RWPE2 (cell line): ENCODE measurements around the gene NOC2L.

Source experiments
- ATAC-seq: fragments of 200-7000 bp; cut with Tn5 transposase; 3 replicates; pipeline ENCODE4 v1.9.1; 2021; ENCODE audit warnings: low read depth
- DNase-seq: peaks from one replicate; pipeline ENCODE4 v3.0.0-alpha.2; 2020; ENCODE audit warnings: low spot score
- H3K27ac ChIP-seq: fragments of 450-650 bp; 2 replicates; pipeline ENCODE4 v1.5.1; 2017; ENCODE audit warnings: mild to moderate bottlenecking; ENCODE audit not compliant: poor library complexity, severe bottlenecking
- H3K27me3 ChIP-seq: fragments of 250-450 bp; sonication (Bioruptor Pico); 2 replicates; pipeline ENCODE4 v1.5.1; 2021; ENCODE audit warnings: mild to moderate bottlenecking, moderate library complexity; ENCODE audit not compliant: insufficient read depth, poor library complexity, severe bottlenecking
- H3K36me3 ChIP-seq: fragments of 250-450 bp; sonication (Bioruptor Pico); 2 replicates; pipeline ENCODE4 v1.5.1; 2020; ENCODE audit warnings: low read depth, mild to moderate bottlenecking, moderate library complexity
- H3K4me1 ChIP-seq: fragments of 250-450 bp; sonication (Bioruptor Pico); 2 replicates; pipeline ENCODE4 v1.5.1; 2021; ENCODE audit warnings: mild to moderate bottlenecking, moderate library complexity; ENCODE audit not compliant: insufficient read depth, poor library complexity, severe bottlenecking
- H3K4me3 ChIP-seq: fragments of 250-450 bp; sonication (Bioruptor Pico); 2 replicates; pipeline ENCODE4 v1.5.1; 2021; ENCODE audit warnings: mild to moderate bottlenecking, moderate library complexity; ENCODE audit not compliant: severe bottlenecking
- H3K9me3 ChIP-seq: fragments of 250-450 bp; sonication (Bioruptor Pico); 2 replicates; pipeline ENCODE4 v1.5.1; 2021; ENCODE audit warnings: mild to moderate bottlenecking, moderate library complexity; ENCODE audit not compliant: severe bottlenecking
- TF ChIP-seq, protein P1 (sequence below): fragments of 450-650 bp; IDR thresholded peaks from one replicate; pipeline ENCODE4 v1.5.1; 2017; ENCODE audit warnings: mild to moderate bottlenecking, moderate library complexity; ENCODE audit not compliant: poor library complexity, severe bottlenecking

The NOC2L gene

GRCh38 chr1:931380-932172, 27.5 kb downstream of the NOC2L start:
- TF ChIP-seq, protein P1, sequence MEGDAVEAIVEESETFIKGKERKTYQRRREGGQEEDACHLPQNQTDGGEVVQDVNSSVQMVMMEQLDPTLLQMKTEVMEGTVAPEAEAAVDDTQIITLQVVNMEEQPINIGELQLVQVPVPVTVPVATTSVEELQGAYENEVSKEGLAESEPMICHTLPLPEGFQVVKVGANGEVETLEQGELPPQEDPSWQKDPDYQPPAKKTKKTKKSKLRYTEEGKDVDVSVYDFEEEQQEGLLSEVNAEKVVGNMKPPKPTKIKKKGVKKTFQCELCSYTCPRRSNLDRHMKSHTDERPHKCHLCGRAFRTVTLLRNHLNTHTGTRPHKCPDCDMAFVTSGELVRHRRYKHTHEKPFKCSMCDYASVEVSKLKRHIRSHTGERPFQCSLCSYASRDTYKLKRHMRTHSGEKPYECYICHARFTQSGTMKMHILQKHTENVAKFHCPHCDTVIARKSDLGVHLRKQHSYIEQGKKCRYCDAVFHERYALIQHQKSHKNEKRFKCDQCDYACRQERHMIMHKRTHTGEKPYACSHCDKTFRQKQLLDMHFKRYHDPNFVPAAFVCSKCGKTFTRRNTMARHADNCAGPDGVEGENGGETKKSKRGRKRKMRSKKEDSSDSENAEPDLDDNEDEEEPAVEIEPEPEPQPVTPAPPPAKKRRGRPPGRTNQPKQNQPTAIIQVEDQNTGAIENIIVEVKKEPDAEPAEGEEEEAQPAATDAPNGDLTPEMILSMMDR = no peak
- ATAC-seq (no peak), DNase-seq (no peak)
- no peak overlapping the region for H3K27ac ChIP-seq
- H3K27me3 ChIP-seq = peaks cover 76% of the 10 kb centered on the region
- no peaks in the 10 kb centered on the region for H3K9me3 ChIP-seq
- H3K4me1 ChIP-seq = no peaks in the 10 kb centered on the region
- H3K36me3 ChIP-seq = no peaks in the 10 kb centered on the region
- H3K4me3 ChIP-seq = no peak overlapping the region

DNA sequence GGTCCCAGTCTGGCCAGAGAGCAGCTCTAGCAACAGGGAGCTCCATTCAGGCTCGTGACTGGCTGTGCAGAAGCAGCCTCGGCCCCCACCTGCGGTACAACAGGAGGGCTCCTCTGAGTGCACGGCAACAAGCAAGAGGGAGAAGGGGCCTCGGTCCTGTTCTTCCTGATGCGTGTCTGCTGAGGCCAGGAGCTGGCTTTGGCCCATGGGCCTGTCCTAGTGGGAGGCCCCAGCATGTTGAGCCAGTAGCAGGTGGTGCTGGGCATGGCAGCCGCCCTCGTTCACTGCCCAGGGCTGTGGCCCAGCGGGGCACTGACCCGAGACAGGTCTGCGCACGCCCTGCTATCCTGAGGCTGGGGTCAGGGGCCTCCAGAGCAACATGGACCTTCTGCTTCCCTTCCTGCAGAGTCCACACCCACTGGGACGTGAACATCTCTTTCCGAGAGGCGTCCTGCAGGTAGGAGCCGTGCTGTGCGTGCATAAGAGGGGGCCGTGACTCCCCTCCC, 28.4 kb downstream of the NOC2L start:
- peaks cover 77% of the 10 kb centered on the region for H3K27me3 ChIP-seq
- DNase-seq = no peak
- no peak overlapping the region for H3K4me3 ChIP-seq
- no peak overlapping the region for H3K27ac ChIP-seq
- no peaks in the 10 kb centered on the region for H3K4me1 ChIP-seq
- H3K9me3 ChIP-seq = no peaks in the 10 kb centered on the region
- TF ChIP-seq, protein P1 = no peak
- ATAC-seq = no peak
- no peaks in the 10 kb centered on the region for H3K36me3 ChIP-seq

DNA sequence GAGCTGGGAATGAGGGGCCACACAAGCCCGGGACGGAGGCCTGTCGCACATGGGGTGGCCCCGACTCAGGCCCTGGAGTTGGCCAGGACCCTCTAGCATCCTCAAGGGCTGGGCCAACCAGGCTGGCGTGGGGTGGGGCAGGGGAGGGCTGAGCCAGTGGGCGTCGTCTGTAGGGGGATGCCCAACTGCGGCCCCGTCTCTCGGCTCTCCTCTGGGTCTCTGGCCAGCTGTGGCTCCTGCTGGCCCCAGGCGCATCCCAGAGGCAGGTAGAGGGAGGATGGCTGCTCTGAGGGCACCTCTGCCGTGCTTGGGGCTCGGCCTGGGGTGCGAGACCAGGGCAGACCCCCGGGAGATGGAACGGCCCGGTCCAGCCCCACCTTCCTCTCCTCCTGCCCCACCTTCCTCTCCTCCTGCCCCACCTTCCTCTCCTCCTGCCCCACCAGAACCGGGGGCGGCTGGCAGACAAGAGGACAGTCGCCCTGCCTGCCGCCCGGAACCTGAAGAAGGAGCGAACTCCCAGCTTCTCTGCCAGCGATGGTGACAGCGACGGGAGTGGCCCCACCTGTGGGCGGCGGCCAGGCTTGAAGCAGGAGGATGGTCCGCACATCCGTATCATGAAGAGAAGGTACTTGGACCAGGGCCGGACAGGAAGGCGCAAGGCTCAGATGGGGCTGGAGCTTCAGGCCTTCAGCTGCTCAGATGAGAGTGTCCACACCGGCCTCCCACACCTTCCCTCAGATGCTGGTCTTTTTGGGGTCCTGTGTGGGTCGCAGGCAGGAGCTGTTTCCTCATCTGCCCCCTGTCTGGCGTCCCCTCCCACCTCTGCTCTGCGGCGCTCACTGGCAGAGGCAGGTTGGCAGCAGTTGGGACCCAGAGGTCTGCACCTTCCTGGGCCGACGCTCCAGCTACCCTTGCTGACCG, 29.1 kb downstream of the NOC2L start:
- ATAC-seq (no peak), DNase-seq (no peak)
- no peaks in the 10 kb centered on the region for H3K36me3 ChIP-seq
- H3K27ac ChIP-seq = no peak overlapping the region
- H3K4me1 ChIP-seq = no peaks in the 10 kb centered on the region
- H3K9me3 ChIP-seq = no peaks in the 10 kb centered on the region
- H3K27me3 ChIP-seq = peaks cover 76% of the 10 kb centered on the region
- H3K4me3 ChIP-seq = no peak overlapping the region
- TF ChIP-seq, protein P1 = no peak

DNA sequence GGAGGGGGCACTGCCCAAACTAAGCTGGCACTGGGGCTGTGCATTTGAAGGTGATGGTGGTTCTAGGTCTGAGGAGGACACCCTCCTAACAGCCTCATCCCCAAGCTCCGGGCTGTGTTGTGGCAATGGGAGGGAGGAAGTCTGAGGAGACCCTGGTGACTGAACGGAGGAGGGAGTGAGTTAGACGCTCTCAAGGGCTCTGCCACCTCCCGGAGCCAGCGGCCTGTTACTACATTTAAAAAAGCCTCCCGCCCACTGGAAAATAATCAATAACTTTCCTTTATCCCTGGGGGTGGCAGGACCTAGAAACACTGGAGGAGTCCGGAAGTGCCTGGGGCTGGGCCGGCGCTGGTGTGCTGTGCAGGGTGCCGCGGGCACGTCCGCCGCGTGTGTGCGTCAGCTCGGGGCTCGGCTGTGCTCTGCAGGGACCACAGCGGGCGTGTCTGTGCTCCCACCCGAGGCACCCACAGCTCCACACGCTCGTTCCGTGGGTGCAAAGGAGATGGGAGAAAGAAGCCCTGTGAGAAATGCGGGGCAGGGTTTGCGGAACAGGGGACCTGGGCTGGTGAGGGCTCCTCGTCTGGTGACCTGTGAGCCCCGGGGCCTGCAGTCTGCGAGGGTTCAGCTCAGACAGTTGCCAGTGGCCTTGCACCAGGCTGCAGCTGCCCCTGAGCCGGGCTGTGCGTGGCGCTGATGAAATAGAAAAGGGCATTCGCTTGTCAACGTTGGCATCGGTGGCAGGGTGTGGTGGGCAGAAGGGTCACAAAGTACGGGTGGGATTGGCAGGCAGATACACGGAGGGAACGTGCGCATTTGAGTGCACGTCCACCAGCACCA, 30.0 kb downstream of the NOC2L start:
- no peaks in the 10 kb centered on the region for H3K4me1 ChIP-seq
- TF ChIP-seq, protein P1 = no peak
- no peak for DNase-seq
- no peak overlapping the region for H3K27ac ChIP-seq
- no peaks in the 10 kb centered on the region for H3K9me3 ChIP-seq
- H3K4me3 ChIP-seq = no peak overlapping the region
- no peaks in the 10 kb centered on the region for H3K36me3 ChIP-seq
- H3K27me3 ChIP-seq = peaks cover 79% of the 10 kb centered on the region
- ATAC-seq = no peak
